ENCODE measurements around the gene NELFB.

NELFB gene

DNA sequence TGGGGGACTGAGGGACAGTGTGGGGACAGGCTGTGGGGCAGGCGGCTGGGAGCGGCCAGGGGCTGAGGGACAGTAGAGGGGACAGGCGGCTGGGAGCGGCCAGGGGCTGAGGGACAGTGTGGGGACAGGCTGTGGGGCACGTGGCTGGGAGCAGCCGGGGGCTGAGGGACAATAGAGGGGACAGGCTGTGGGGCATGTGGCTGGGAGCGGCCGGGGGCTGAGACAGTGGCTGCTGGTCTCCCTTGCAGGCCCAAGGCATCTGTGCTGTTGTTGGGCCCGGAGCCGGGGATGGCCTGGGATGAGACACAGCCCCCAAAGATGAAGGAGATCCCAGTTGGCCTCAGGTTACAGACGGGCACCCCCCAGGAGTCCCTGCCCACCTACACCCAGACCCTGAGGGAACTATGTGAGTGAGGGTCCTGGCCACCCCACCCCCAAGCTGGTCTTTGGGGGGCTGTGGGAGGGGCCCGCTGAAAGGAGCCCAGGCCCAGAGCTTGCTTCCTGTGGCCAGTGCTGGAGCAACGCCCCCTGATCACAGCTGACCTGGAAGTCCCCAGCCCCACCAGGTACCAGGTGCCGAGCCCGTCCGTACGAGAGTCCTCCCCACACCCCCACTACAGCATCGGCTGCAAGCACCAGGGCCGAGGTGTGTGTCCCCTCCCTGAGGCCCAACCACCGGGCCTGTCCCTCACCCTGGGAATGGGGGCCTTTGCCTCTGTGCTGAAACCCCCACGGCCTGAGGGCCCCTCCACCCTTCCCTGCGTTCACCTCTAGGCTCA is 3.4 kb upstream of the NELFB start:
- peak overlapping the region; percentile 65 for H4K8ac ChIP-seq (ENCODE audit: low read depth, low read length)
- no CpG with 5 or more reads among the region's 22 CpGs for WGBS, 2 donors (ENCODE audit: extremely low coverage in 2 of 2, insufficient read length in 2 of 2, insufficient replicate concordance in 1 of 2)
- peak overlapping the region; percentile 89 for H3K14ac ChIP-seq (ENCODE audit: low read length)
- peak overlapping the region; percentile 90 for H2BK5ac ChIP-seq (ENCODE audit: low read length)
- no peak overlapping the region for H3K4me3 ChIP-seq (ENCODE audit: low read length in 2 of 2)
- peaks cover 19 to 57% of the 10 kb centered on the region in 2 donors for H3K4me1 ChIP-seq (ENCODE audit: control insufficient read depth in 2 of 2, insufficient read depth in 1 of 2, low read depth in 1 of 2, low read length in 2 of 2)
- H3K18ac ChIP-seq (ENCODE audit: low read length): peak overlapping the region; percentile 85
- no peak overlapping the region for H3K27ac ChIP-seq (replicated peaks; ENCODE audit: low read length)
- peak overlapping the region; percentile 37 for H3K4ac ChIP-seq (ENCODE audit: low read length)
- peaks cover 12% of the 10 kb centered on the region for H3K79me1 ChIP-seq (ENCODE audit: low read depth, low read length)
- no peak overlapping the region for H3K4me2 ChIP-seq (ENCODE audit: insufficient read depth, low read length, poor library complexity, severe bottlenecking)
- H3K9me3 ChIP-seq (replicated peaks in 1 of 2; ENCODE audit: control insufficient read depth in 2 of 2, insufficient read depth in 1 of 2, low read depth in 1 of 2, low read length in 2 of 2): no peaks in the 10 kb centered on the region
- H2BK15ac ChIP-seq (ENCODE audit: low read length): peak overlapping the region; percentile 99
- H3K27me3 ChIP-seq (ENCODE audit: control insufficient read depth in 3 of 3, insufficient read depth in 3 of 3, low read depth in 1 of 3, low read length in 3 of 3): no peaks in the 10 kb centered on the region
- H2AFZ ChIP-seq (ENCODE audit: low read length): peak overlapping the region; percentile 81
- H2BK12ac ChIP-seq (ENCODE audit: low read length): peak overlapping the region; percentile 84
- peak overlapping the region; percentile 95 for H4K91ac ChIP-seq (ENCODE audit: low read depth, low read length, poor library complexity)
- peaks cover 6 to 7% of the 10 kb centered on the region in 2 donors for H3K36me3 ChIP-seq (replicated peaks in 1 of 2; ENCODE audit: control insufficient read depth in 2 of 2, insufficient read depth in 2 of 2, low read length in 2 of 2)
- peak overlapping the region; percentile 43 for H3K23ac ChIP-seq (ENCODE audit: low read depth, low read length, poor library complexity)
- peak overlapping the region; percentile 97 for H2AK5ac ChIP-seq (ENCODE audit: low read depth, low read length)
- peak overlapping the region; percentile 84 for H3K9ac ChIP-seq (ENCODE audit: low read depth, low read length, poor library complexity)
- DNase-seq (ENCODE audit: low spot score): no peak
- H2BK120ac ChIP-seq (ENCODE audit: low read depth, low read length): no peak overlapping the region

DNA sequence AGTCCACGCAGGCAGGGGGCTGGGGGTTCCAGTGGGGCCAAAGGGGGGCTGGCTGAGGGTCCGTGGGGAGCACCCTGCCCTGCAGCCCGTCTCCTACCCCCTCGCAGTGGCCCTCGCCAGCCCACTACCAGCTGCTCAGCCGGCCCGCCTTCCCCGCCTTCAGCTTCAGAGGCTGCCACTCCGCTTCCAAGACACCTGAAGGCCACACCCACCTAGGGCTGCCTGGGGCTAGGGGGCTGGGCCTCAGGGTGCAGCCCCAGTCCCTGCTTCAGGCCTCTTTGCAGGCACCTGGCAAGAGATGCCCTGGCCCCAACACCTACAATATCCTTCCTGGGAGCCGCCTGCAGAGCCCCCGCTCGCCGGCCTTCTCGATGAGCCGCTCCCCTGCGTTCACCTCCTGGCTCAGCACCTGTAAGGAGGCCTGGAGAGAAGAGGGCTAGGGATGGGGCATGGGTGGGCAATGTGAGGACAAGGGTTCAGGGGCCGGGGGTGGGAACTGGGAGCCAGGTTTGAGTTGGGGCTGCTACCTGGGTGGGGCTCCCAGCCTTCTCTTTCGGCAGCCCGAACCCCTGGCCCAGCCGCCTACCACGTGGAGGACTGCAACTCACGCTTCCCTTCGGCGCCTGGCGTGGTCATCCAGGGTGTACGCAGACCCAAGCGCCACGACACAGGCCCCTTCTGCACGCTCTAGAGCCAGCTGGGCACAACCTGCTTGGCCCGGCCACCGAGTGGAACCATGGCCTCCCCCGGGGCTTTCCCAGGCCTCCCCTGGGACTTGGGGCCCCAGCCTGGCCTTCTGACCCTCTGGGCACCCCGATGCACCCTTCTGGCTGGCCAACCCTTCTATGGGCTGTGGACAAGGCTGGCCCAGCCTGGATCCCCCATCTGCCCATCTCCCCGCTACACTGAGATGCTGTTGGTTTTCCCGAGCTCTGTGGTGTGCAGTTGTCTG is 2.3 kb upstream of the NELFB start:
- H3K27ac ChIP-seq (replicated peaks; ENCODE audit: low read length): no peak overlapping the region
- peak overlapping the region; percentile 71 for H3K18ac ChIP-seq (ENCODE audit: low read length)
- WGBS, 2 donors (ENCODE audit: extremely low coverage in 2 of 2, insufficient read length in 2 of 2, insufficient replicate concordance in 1 of 2): no CpG with 5 or more reads among the region's 35 CpGs
- H3K4me3 ChIP-seq (ENCODE audit: low read length in 2 of 2): no peak overlapping the region
- H3K4ac ChIP-seq (ENCODE audit: low read length): no peak overlapping the region
- DNase-seq (ENCODE audit: low spot score): no peak
- H3K14ac ChIP-seq (ENCODE audit: low read length): peak overlapping the region; percentile 97
- H4K91ac ChIP-seq (ENCODE audit: low read depth, low read length, poor library complexity): no peak overlapping the region
- H4K8ac ChIP-seq (ENCODE audit: low read depth, low read length): peak overlapping the region; percentile 43
- no peak overlapping the region for H3K4me2 ChIP-seq (ENCODE audit: insufficient read depth, low read length, poor library complexity, severe bottlenecking)
- H2BK120ac ChIP-seq (ENCODE audit: low read depth, low read length): no peak overlapping the region
- peak overlapping the region; percentile 65 for H3K23ac ChIP-seq (ENCODE audit: low read depth, low read length, poor library complexity)
- no peak overlapping the region for H2AFZ ChIP-seq (ENCODE audit: low read length)
- H2AK5ac ChIP-seq (ENCODE audit: low read depth, low read length): peak overlapping the region; percentile 85
- H3K9ac ChIP-seq (ENCODE audit: low read depth, low read length, poor library complexity): no peak overlapping the region
- H3K36me3 ChIP-seq (replicated peaks in 1 of 2; ENCODE audit: control insufficient read depth in 2 of 2, insufficient read depth in 2 of 2, low read length in 2 of 2): peaks cover 9 to 15% of the 10 kb centered on the region in 2 donors
- H2BK15ac ChIP-seq (ENCODE audit: low read length): peak overlapping the region; percentile 99
- H3K9me3 ChIP-seq (replicated peaks in 1 of 2; ENCODE audit: control insufficient read depth in 2 of 2, insufficient read depth in 1 of 2, low read depth in 1 of 2, low read length in 2 of 2): no peaks in the 10 kb centered on the region
- H3K27me3 ChIP-seq (ENCODE audit: control insufficient read depth in 3 of 3, insufficient read depth in 3 of 3, low read depth in 1 of 3, low read length in 3 of 3): no peaks in the 10 kb centered on the region
- H3K79me1 ChIP-seq (ENCODE audit: low read depth, low read length): peaks cover 12% of the 10 kb centered on the region
- peak overlapping the region; percentile 93 for H2BK5ac ChIP-seq (ENCODE audit: low read length)
- H3K4me1 ChIP-seq (ENCODE audit: control insufficient read depth in 2 of 2, insufficient read depth in 1 of 2, low read depth in 1 of 2, low read length in 2 of 2): peaks cover 19 to 50% of the 10 kb centered on the region in 2 donors
- no peak overlapping the region for H2BK12ac ChIP-seq (ENCODE audit: low read length)

DNA sequence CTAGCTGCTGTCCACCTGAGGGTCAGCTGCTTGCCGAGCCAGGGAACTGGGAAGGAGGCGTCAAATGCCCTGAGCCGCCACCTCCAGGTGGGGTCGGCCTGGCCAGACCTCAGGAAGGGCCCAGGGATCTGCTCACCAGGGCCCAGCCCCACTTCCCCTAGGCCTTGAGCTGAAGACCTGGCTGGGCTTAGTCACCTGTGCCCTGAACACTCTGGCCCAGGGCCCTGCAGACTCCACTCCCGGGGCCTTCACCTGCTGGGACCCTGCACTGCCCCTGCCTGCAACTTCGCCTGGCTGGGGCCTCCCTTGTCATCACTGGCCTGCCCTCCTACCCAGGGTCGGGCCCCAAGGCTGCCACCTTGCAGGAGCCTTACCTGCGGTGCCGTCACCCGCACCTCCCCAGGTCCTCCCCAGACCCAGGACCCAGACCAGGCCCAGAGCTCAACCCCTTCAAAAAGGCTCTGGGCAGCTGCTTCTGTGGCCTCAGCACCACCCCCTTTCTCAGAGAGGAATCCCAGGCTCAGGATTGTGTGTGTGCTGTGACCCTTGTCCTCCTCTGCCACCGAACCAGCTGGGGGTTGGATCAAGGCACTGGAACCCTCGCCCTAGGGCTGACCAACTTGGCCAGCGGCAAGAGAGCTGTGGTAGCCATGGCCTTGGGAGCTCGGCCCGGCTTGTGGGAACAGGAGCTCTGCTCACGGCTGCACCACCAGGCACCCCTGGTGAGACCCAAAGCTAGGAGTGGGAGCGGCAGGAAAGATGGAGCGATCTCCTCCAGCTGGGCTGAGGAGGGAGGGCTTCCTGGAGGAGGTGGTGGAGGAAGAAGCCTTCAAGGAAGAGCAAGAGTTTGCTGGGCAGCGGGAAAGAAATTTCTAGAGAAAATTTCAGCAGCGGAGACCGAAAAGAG is 1.2 kb upstream of the NELFB start:
- Histone ChIP-seq H4K8ac (ENCODE audit: low read depth, low read length) (no peak overlapping the region), H2BK12ac (ENCODE audit: low read length) (peak overlapping the region; percentile 66), H3K18ac (ENCODE audit: low read length) (peak overlapping the region; percentile 99)

More for the DNA sequence above, 1.2 kb upstream of the NELFB start:
- no peaks in the 10 kb centered on the region for H3K27me3 ChIP-seq (ENCODE audit: control insufficient read depth in 3 of 3, insufficient read depth in 3 of 3, low read depth in 1 of 3, low read length in 3 of 3)
- no peak overlapping the region for H3K27ac ChIP-seq (replicated peaks; ENCODE audit: low read length)
- no peaks in the 10 kb centered on the region for H3K9me3 ChIP-seq (replicated peaks in 1 of 2; ENCODE audit: control insufficient read depth in 2 of 2, insufficient read depth in 1 of 2, low read depth in 1 of 2, low read length in 2 of 2)
- DNase-seq (ENCODE audit: low spot score): no peak
- peaks cover 13 to 26% of the 10 kb centered on the region in 2 donors for H3K36me3 ChIP-seq (replicated peaks in 1 of 2; ENCODE audit: control insufficient read depth in 2 of 2, insufficient read depth in 2 of 2, low read length in 2 of 2)
- H3K9ac ChIP-seq (ENCODE audit: low read depth, low read length, poor library complexity): peak overlapping the region; percentile 94
- peak overlapping the region; percentile 85 for H2AK5ac ChIP-seq (ENCODE audit: low read depth, low read length)
- peak overlapping the region; percentile 86 to 100 for H3K4me3 ChIP-seq (ENCODE audit: low read length in 2 of 2)
- H3K4ac ChIP-seq (ENCODE audit: low read length): peak overlapping the region; percentile 37
- peaks cover 19 to 48% of the 10 kb centered on the region in 2 donors for H3K4me1 ChIP-seq (ENCODE audit: control insufficient read depth in 2 of 2, insufficient read depth in 1 of 2, low read depth in 1 of 2, low read length in 2 of 2)
- no CpG with 5 or more reads among the region's 21 CpGs for WGBS, 2 donors (ENCODE audit: extremely low coverage in 2 of 2, insufficient read length in 2 of 2, insufficient replicate concordance in 1 of 2)
- peak overlapping the region; percentile 94 for H3K14ac ChIP-seq (ENCODE audit: low read length)
- peak overlapping the region; percentile 92 for H2AFZ ChIP-seq (ENCODE audit: low read length)
- peak overlapping the region; percentile 93 for H2BK5ac ChIP-seq (ENCODE audit: low read length)
- H2BK15ac ChIP-seq (ENCODE audit: low read length): peak overlapping the region; percentile 99
- H4K91ac ChIP-seq (ENCODE audit: low read depth, low read length, poor library complexity): peak overlapping the region; percentile 79
- peaks cover 12% of the 10 kb centered on the region for H3K79me1 ChIP-seq (ENCODE audit: low read depth, low read length)
- peak overlapping the region; percentile 6 for H2BK120ac ChIP-seq (ENCODE audit: low read depth, low read length)
- H3K23ac ChIP-seq (ENCODE audit: low read depth, low read length, poor library complexity): peak overlapping the region; percentile 70
- peak overlapping the region; percentile 85 for H3K4me2 ChIP-seq (ENCODE audit: insufficient read depth, low read length, poor library complexity, severe bottlenecking)

Measured in neuronal stem cell (in vitro differentiated cells).